Stimulated activated CD4-positive, alpha-beta T cell treated with anti-CD3 and anti-CD28 coated beads, Interleukin-15, amount 100 ng/mL, for 24 hours (primary cell): ENCODE data around the gene MUC20.
"Not testable (repeated sequence)": the region's sequence is repeated elsewhere in the genome, so short reads cannot be mapped to it uniquely, and the experiment has no call there.

Experiments
- DNase-seq: peaks from one replicate; pipeline ENCODE4 v3.0.0-alpha.2; 2020

MUC20 gene

DNA sequence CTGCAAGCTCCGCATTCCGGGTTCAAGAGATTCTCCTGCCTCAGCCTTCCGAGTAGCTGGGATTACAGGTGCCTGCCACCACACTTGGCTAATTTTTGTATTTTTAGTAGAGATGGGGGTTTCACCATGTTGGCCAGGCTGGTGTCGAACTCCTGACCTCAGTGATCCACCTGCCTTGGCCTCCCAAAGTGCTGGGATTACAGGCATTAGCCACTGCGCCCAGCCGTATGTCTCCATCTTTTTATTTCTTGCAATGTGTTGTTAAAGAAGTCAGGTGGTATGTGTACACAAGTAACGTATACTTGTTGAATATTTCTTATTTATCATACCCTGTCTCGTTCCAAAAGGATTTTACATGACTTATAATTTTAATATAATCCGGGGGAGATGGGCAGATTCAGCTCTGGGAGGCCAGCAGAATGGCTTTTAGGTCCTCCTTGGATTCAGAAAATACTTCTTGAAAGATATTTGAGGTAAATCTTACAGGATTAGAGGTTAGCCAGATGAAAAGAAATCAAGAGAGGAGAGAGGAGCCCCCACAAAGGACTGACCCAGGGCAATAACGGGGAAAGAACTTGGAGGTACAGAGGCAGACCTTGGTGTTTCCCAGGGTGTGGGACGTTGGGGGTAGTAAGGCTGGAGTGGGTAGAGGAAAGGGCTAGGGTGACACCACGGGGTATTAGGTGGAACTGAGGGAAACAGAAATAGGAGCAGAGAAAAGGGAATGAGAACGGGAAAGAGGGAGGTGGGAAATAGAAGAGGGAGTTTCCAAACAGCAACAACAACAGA is 27.2 kb upstream of the MUC20 start:
- DNase-seq: no peak

DNA sequence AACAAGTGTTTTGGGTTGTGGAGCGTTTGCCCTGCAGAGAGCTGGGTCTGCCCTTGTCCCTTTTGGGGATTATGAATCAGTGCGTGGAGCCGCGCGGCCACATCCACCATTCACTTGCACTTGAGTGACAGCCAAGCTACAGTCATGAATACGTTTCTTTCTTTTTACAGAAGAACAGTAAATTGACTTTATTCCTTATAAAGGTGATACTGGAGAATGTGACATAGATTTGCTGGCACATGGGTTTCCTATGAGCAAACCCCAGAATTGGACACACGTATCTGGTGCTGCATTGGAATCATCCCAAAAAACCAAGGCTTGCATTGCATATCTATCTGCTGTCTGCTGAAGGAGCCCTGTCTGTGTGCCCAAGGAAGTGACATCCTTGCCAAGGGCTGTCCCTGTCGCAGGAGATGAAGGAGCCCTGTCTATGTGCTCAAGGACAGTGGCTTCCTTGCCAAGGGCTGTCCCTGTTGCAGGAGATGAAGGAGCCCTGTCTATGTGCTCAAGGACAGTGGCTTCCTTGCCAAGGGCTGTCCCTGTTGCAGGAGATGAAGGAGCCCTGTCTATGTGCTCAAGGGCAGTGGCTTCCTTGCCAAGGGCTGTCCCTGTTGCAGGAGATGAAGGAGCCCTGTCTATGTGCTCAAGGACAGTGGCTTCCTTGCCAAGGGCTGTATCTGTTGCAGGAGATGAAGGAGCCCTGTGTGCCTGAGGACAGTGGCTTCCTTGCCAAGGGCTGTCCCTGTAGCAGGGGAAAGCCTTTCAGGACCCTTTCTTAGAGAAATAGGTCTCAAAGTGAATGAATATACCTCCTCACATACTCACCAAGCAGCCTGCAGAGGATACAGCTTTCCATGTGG is 26.3 kb upstream of the MUC20 start:
- not testable (repeated sequence) for DNase-seq

- DNase-seq: no peak
These were observed 24.0 kb upstream of the MUC20 start for GRCh38 chr3:195696632-195697278.

DNA sequence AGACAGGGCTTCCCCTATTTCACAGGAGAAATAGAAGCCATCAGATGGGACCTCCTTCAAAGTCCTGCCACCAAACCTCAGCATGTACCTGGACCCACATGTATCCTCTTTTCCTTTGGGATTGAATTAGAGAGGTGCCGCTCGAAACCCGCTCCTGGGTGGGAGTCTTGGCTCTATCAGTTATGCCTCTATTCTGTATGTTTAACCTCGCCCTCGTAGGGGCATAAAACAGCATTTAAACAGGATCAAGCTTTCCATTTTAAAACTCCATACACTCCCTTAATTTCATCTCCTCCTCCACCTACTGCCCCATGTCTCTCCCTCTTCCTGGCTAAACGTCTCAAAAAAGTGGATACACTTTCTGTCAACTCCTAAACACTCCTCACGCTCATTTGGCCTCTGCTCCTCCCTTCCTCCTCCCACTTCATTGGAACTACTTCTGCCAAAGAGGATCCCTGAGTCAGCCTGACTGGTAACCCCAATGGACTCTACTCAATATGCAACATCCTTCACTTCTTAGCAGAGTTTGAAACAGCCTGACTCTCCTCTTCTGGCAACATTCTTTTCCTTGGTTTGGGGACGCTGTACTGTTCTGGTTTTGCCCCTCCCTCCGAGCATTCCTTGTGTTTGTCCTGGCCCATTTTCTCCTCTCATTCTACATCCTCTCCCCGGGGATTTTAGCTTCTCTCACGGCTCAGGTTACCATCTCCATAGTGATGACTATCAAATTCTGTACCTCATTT is 23.0 kb upstream of the MUC20 start:
- no peak for DNase-seq

- no peak for DNase-seq
These were observed 22.5 kb upstream of the MUC20 start for GRCh38 chr3:195698325-195698646.

DNA sequence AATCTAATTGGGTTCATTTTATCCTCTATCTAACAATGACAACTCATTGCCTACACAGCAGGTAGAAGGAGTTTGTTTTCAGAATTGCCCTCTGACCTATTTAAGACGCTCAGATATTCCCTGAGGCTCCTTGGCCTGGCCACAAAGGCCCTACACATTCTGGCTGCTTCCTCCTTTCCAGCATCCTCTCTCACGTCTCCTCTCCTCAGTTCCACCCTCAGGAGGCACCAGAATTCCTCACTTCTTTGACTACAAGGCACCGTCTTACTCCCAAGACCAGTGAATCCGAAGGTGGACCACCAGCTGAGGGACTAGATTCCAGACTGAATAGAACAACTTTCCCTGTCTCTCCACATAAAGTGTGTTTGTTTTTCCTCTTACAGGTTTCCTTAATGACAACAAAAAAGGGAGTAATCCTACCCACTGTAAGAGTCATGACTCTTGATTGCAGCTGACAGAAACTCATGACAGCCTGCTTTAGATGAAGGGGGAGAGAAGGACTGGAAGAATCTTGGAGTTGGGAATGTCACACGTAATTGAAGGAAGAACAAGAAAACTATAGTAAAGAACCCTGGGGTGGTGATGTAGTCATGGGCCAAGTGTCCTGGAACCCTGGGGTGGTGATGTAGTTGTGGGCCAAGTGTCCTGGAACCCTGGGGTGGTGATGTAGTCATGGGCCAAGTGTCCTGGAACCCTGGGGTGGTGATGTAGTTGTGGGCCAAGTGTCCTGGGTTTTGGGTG is 22.0 kb upstream of the MUC20 start:
- DNase-seq: no peak

GRCh38 chr3:195699388-195699771 is 21.4 kb upstream of the MUC20 start:
- DNase-seq: no peak

DNA sequence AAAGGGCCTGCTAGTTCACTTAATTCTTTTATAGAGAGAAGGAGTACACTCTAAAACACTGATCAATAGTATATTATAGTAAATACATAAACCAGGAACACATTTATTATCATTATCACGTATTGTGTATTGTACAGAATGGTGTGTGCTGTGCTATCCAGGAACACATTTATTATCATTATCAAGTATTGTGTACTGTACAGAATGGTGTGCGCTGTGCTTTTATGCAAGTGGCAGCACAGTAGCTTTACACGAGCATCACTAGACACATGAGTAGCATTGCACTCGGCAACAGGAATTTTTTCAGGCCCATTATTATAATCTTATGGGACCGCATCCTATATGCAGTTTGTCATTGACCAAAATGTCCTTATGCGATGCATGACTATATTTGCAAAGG is 20.9 kb upstream of the MUC20 start:
- no peak for DNase-seq

GRCh38 chr3:195700319-195700718 is 20.5 kb upstream of the MUC20 start:
- DNase-seq: no peak

GRCh38 chr3:195701042-195701915 is 19.5 kb upstream of the MUC20 start:
- no peak for DNase-seq

- no peak for DNase-seq
These were observed 17.0 kb upstream of the MUC20 start for GRCh38 chr3:195703776-195704175.

GRCh38 chr3:195704433-195704999 is 16.3 kb upstream of the MUC20 start:
- no peak for DNase-seq

DNA sequence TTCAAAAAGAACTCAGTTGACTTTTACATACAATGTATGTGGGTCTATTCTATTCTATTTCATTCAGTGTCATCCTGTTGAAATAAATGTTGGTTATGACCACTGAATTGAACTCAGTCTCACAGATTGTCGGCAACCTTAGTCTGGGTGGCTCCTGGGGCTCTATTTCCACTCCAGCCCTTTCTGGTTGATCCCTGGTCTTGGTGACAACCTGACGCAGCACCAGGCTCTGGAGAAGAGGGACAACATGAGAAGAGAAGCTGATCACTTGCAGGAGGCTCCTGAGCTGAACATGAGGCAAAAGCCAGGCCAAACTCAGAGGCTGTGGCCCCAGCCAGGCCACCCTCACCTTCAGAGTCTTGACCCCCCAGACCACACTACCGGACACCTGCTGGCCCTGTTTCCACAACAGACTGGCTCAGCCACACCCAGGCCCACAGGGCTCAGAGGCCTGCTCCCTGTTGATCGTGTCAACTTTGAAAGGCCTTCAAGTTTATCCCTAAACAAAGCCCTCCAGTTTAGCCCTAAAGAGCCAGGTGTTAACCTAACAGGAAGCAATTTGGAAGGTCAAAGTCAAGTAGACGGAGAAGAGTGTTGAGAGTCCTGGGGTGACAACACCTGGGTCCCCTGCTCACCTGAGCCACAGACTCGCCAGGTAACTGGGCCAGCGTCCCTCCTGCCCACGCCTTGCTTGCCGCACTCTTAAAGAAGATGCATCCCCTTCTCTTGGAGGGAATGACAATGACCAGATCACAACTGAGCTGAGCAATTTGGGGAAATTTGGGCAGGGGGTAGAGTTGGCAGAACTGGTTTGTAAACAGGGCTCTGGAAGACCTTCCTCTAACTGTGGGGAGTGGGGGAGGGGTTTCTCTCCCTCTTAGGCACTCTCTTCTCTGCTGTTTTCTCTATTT is 15.4 kb upstream of the MUC20 start:
- DNase-seq: no peak

- no peak for DNase-seq
These were observed 12.7 kb upstream of the MUC20 start for GRCh38 chr3:195708061-195708460.

- no peak for DNase-seq
These were observed 11.9 kb upstream of the MUC20 start for GRCh38 chr3:195708626-195709481.

GRCh38 chr3:195709676-195710085 is 11.1 kb upstream of the MUC20 start:
- DNase-seq: no peak

DNA sequence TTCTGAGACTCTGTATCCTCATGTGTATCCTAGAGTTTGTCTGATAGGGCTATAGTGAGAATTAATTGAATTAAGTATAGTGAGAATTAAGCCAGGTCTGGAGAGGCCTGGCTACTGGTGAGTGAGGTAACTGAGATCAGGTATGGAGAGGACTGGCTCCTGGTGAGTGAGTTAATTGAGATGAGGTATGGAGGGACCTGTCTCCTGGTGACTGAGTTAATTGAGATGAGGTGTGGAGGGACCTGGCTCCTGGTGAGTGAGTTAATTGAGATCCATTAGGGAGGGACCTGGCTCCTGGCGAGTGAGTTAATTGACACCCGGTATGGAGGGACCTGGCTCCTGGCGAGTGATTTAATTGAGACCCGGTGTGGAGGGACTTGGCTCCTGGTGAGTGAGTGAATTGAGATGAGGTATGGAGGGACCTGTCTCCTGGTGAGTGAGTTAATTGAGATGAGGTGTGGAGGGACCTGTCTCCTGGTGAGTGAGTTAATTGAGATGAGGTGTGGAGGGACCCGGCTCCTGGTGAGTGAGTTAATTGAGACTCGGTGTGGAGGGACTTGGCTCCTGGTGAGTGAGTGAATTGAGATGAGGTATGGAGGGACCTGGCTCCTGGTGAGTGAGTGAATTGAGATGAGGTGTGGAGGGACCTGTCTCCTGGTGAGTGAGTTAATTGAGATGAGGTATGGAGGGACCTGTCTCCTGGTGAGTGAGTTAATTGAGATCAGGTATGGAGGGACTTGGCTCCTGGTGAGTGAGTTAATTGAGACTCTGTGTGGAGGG is 10.5 kb upstream of the MUC20 start:
- DNase-seq: not testable (repeated sequence)
